Panc1 (cell line): ENCODE results near the gene IFT27.

ENCODE experiments used
- CTCF ChIP-seq: fragments of 450-650 bp; IDR thresholded peaks from 2 replicates; pipeline ENCODE4 v1.5.1; 2017; ENCODE audit warnings: mild to moderate bottlenecking
- POLR2AphosphoS5 ChIP-seq: IDR thresholded peaks from 2 replicates; pipeline ENCODE4 v1.6.1; 2012; ENCODE audit warnings: mild to moderate bottlenecking, low read depth, low read length, moderate library complexity
- REST ChIP-seq, 2 experiments: IDR thresholded peaks; 2 replicates each; pipeline ENCODE4 v1.6.1; 2011 to 2012; ENCODE audit warnings: low read depth in 2 of 2, control low read depth in 1 of 2, low read length in 1 of 2, mild to moderate bottlenecking in 1 of 2, moderate library complexity in 1 of 2; ENCODE audit not compliant: insufficient read depth in 1 of 2
- SIN3A ChIP-seq: IDR thresholded peaks from 2 replicates; pipeline ENCODE4 v1.6.1; 2012; ENCODE audit warnings: low read depth, mild to moderate bottlenecking, low read length, moderate library complexity, borderline replicate concordance; ENCODE audit not compliant: insufficient read depth
- TCF7L2 ChIP-seq: IDR thresholded peaks from 2 replicates; pipeline ENCODE4 v1.6.1; 2011; ENCODE audit warnings: mild to moderate bottlenecking, low read depth, low read length, inconsistent platforms

DNA sequence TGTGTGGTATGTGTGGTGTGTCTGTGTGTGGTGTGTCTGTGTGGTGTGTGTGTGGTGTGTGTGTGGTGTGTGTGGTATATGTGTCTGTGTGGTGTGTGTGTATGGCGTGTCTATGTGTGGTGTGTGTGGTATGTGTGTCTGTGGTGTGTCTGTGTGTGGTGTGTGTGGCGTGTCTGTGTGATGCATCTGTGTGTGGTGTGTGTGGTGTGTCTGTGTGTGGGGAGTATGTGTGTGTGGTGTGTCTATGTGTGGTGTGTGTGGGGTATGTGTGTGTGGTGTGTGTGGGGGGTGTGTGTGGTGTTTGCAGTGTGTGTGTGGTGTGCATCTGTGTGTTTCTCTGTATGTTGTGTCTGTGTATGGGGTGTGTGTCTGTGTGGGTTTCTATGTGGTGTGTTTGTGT lies 48.7 kb upstream of the IFT27 start:
- TF ChIP-seq CTCF: no peak
- no peak for TF ChIP-seq POLR2AphosphoS5
- TF ChIP-seq TCF7L2: no peak
- no peak for TF ChIP-seq REST (IDR thresholded peaks at IDR 0.05; ENCODE audit: insufficient read depth in 1 of 2, low read depth in 2 of 2, low read length in 1 of 2)
- no peak for TF ChIP-seq SIN3A
